Measurements from ENCODE around the gene RCOR3.
"Not testable (repeated sequence)": the region's sequence is repeated elsewhere in the genome, so short reads cannot be mapped to it uniquely, and the experiment has no call there.

Gene RCOR3

GRCh38 chr1:211247921-211248320, 11.2 kb upstream of the RCOR3 start:
- no peak for TF ChIP-seq CTCF (IDR thresholded peaks at IDR 0.05; ENCODE audit: low read depth, low read length)
- no peak for DNase-seq
- H3K4me1 ChIP-seq, result no peaks in the 10 kb centered on the region

GRCh38 chr1:211249611-211250010, 9.6 kb upstream of the RCOR3 start:
- H3K4me1 ChIP-seq; H3K27me3 ChIP-seq; H3K4me3 ChIP-seq (ENCODE audit: low read depth, low read length); H3K36me3 ChIP-seq; H3K9me3 ChIP-seq; DNase-seq: not testable (repeated sequence)

More at GRCh38 chr1:211247921-211248320, 11.2 kb upstream of the RCOR3 start:
- no peaks in the 10 kb centered on the region for H3K27me3 ChIP-seq
- no peaks in the 10 kb centered on the region for H3K9me3 ChIP-seq
- no peak overlapping the region for H3K4me3 ChIP-seq (ENCODE audit: low read depth, low read length)
- no peaks in the 10 kb centered on the region for H3K36me3 ChIP-seq

- Histone ChIP-seq H3K27me3 (no peaks in the 10 kb centered on the region), H3K4me3 (ENCODE audit: low read depth, low read length) (peak overlapping the region; percentile 93), H3K9me3 (no peaks in the 10 kb centered on the region), H3K36me3 (peaks cover 3% of the 10 kb centered on the region; the same call in 1 of the 2 replicates), H3K4me1 (no peaks in the 10 kb centered on the region; the same call in 1 of the 2 replicates)
- no peak for TF ChIP-seq CTCF (IDR thresholded peaks at IDR 0.05; ENCODE audit: low read depth, low read length)
- DNase-seq, result no peak
Measured at GRCh38 chr1:211257826-211258225, 1.3 kb upstream of the RCOR3 start.

- no peaks in the 10 kb centered on the region for H3K9me3 ChIP-seq
- DNase-seq, result peak; percentile 84
- H3K4me1 ChIP-seq, result no peaks in the 10 kb centered on the region; the same call in 1 of the 2 replicates
- peaks cover 3% of the 10 kb centered on the region; the same call in 1 of the 2 replicates for H3K36me3 ChIP-seq
- TF ChIP-seq CTCF (IDR thresholded peaks at IDR 0.05; ENCODE audit: low read depth, low read length), result no peak
- H3K4me3 ChIP-seq (ENCODE audit: low read depth, low read length), result peak overlapping the region; percentile 93
- H3K27me3 ChIP-seq, result no peaks in the 10 kb centered on the region
Measured at GRCh38 chr1:211258310-211258755, 833 bp upstream of the RCOR3 start.

- peak; percentile 82 for DNase-seq
- Histone ChIP-seq H3K27me3 (no peaks in the 10 kb centered on the region), H3K4me1 (no peaks in the 10 kb centered on the region; the same call in 1 of the 2 replicates), H3K36me3 (peaks cover 11% of the 10 kb centered on the region), H3K4me3 (ENCODE audit: low read depth, low read length) (peak overlapping the region; percentile 93), H3K9me3 (no peaks in the 10 kb centered on the region)
- TF ChIP-seq CTCF (IDR thresholded peaks at IDR 0.05; ENCODE audit: low read depth, low read length), result no peak
Measured at GRCh38 chr1:211259638-211260126, 516 bp downstream of the RCOR3 start.

GRCh38 chr1:211260141-211261107, 1.3 kb downstream of the RCOR3 start:
- no peaks in the 10 kb centered on the region; the same call in 1 of the 2 replicates for H3K4me1 ChIP-seq
- H3K4me3 ChIP-seq (ENCODE audit: low read depth, low read length), result peak overlapping the region; percentile 93
- H3K27me3 ChIP-seq, result no peaks in the 10 kb centered on the region
- TF ChIP-seq CTCF (IDR thresholded peaks at IDR 0.05; ENCODE audit: low read depth, low read length), result no peak
- H3K36me3 ChIP-seq, result peaks cover 12% of the 10 kb centered on the region
- DNase-seq, result peak; percentile 89
- H3K9me3 ChIP-seq, result no peaks in the 10 kb centered on the region

Measured in BE2C (cell line).